Kidney tubule cell (primary cell): ENCODE results near the gene CELSR2.
A peak's percentile ranks its signal among the peaks of the same experiment; 100 is the strongest.

Experiments used
- DNase-seq: peaks from one replicate; pipeline ENCODE4 v3.0.0-alpha.2; 2018; ENCODE audit warnings: low spot score

Gene CELSR2

GRCh38 chr1:109231066-109231465 lies 18.3 kb upstream of the CELSR2 start:
- no peak for DNase-seq

GRCh38 chr1:109235137-109235536 lies 14.2 kb upstream of the CELSR2 start:
- DNase-seq: no peak

GRCh38 chr1:109237512-109237911 lies 11.8 kb upstream of the CELSR2 start:
- no peak for DNase-seq

GRCh38 chr1:109238382-109238781 lies 11.0 kb upstream of the CELSR2 start:
- no peak for DNase-seq

GRCh38 chr1:109239047-109239408 lies 10.3 kb upstream of the CELSR2 start:
- DNase-seq: no peak

- DNase-seq: peak; percentile 58
Observed at GRCh38 chr1:109239409-109240068, 9.8 kb upstream of the CELSR2 start.

GRCh38 chr1:109240158-109241152 lies 8.9 kb upstream of the CELSR2 start:
- DNase-seq: peak; percentile 55

- DNase-seq: no peak
Observed at GRCh38 chr1:109241344-109241743, 8.0 kb upstream of the CELSR2 start.

GRCh38 chr1:109241841-109242345 lies 7.4 kb upstream of the CELSR2 start:
- no peak for DNase-seq

GRCh38 chr1:109242387-109242786 lies 7.0 kb upstream of the CELSR2 start:
- DNase-seq: no peak

GRCh38 chr1:109243221-109243620 lies 6.1 kb upstream of the CELSR2 start:
- DNase-seq: no peak

- no peak for DNase-seq
Observed at GRCh38 chr1:109243860-109244552, 5.3 kb upstream of the CELSR2 start.

- DNase-seq: no peak
Observed at GRCh38 chr1:109246141-109246551, 3.2 kb upstream of the CELSR2 start.

- no peak for DNase-seq
Observed at GRCh38 chr1:109247401-109248365, 1.7 kb upstream of the CELSR2 start.

- DNase-seq: no peak
Observed at GRCh38 chr1:109248444-109248796, 919 bp upstream of the CELSR2 start.

- DNase-seq: no peak
Observed at GRCh38 chr1:109249654-109250401, 489 bp downstream of the CELSR2 start.

GRCh38 chr1:109250454-109251276 lies 1.3 kb downstream of the CELSR2 start:
- no peak for DNase-seq

- no peak for DNase-seq
Observed at GRCh38 chr1:109251277-109252166, 2.2 kb downstream of the CELSR2 start.
